HepG2 (cell line): ENCODE measurements around the gene TH. TPM values are rescaled to one million over a fixed set of nuclear protein-coding genes. Genes with fewer than 3 reads are reported as not detected.

Source experiments
- DMTF1 ChIP-seq: sonication (generic); formaldehyde crosslinking; IDR thresholded peaks from 2 replicates; pipeline ENCODE4 v1.4.0; 2020; ENCODE audit warnings: mild to moderate bottlenecking, missing genetic modification reagents
- DR1 ChIP-seq: sonication (generic); formaldehyde crosslinking; IDR thresholded peaks from 2 replicates; pipeline ENCODE4 v1.8.0; 2021; ENCODE audit warnings: mild to moderate bottlenecking, missing genetic modification reagents, inconsistent platforms
- HBP1 ChIP-seq: IDR thresholded peaks from 2 replicates; pipeline ENCODE4 v1.6.1; 2016; ENCODE audit warnings: low read depth, control low read depth
- MTA3 ChIP-seq: sonication (generic); formaldehyde crosslinking; IDR thresholded peaks from 2 replicates; pipeline ENCODE4 v1.4.0; 2020; ENCODE audit warnings: missing genetic modification reagents
- PHF20 ChIP-seq: sonication (generic); formaldehyde crosslinking; IDR thresholded peaks from 2 replicates; pipeline ENCODE4 v1.5.0; 2020; ENCODE audit warnings: mild to moderate bottlenecking, missing genetic modification reagents
- SMARCE1 ChIP-seq: fragments of 450-650 bp; IDR thresholded peaks from 2 replicates; pipeline ENCODE4 v1.6.1; 2017; ENCODE audit warnings: borderline replicate concordance
- ZBED4 ChIP-seq: sonication (generic); formaldehyde crosslinking; IDR thresholded peaks from 2 replicates; pipeline ENCODE4 v1.4.0; 2020; ENCODE audit warnings: missing genetic modification reagents, borderline replicate concordance
- ZBTB7B ChIP-seq: sonication (generic); formaldehyde crosslinking; IDR thresholded peaks from 2 replicates; pipeline ENCODE4 v1.4.0; 2020; ENCODE audit warnings: missing genetic modification reagents
- ZC3H4 ChIP-seq: sonication (generic); formaldehyde crosslinking; IDR thresholded peaks from 2 replicates; pipeline ENCODE4 v1.4.0; 2020; ENCODE audit warnings: missing genetic modification reagents, borderline replicate concordance
- ZFP36L1 ChIP-seq: sonication (generic); formaldehyde crosslinking; IDR thresholded peaks from 2 replicates; pipeline ENCODE4 v1.8.0; 2022; ENCODE audit warnings: mild to moderate bottlenecking, missing genetic modification reagents, moderate library complexity
- ZMYM4 ChIP-seq: sonication (generic); formaldehyde crosslinking; IDR thresholded peaks from 2 replicates; pipeline ENCODE4 v1.8.1; 2023; ENCODE audit warnings: mild to moderate bottlenecking, missing genetic modification reagents
- ZNF510 ChIP-seq: sonication (generic); formaldehyde crosslinking; IDR thresholded peaks from 2 replicates; pipeline ENCODE4 v1.4.0; 2020; ENCODE audit warnings: low read depth, mild to moderate bottlenecking, missing genetic modification reagents
- ZNF546 ChIP-seq: sonication (generic); formaldehyde crosslinking; conservative IDR thresholded peaks from 2 replicates; pipeline ENCODE4 v1.8.1; 2023; ENCODE audit warnings: mild to moderate bottlenecking, missing genetic modification reagents
- ZNF646 ChIP-seq: sonication (generic); formaldehyde crosslinking; IDR thresholded peaks from 2 replicates; pipeline ENCODE4 v1.9.0; 2021; ENCODE audit warnings: mild to moderate bottlenecking, missing genetic modification reagents
- polyA plus RNA-seq, 8 experiments: library from polyadenylated mRNA; depleted of rRNA in 3 of 8; stranded (reverse) in 7 of 8; unstranded in 1 of 8; fragments of >200 nt; fragmentation: Illumina TruSeq in 4 of 8; extraction: Trizol in 4 of 8; gene quantifications; 2 replicates each; pipeline versions ENCODE4 v1.2.1 to v1.2.3, GENCODE V29; 2011 to 2016; ENCODE audit warnings: low read depth in 4 of 8, missing spikeins in 1 of 8, mixed read lengths in 1 of 8; ENCODE audit not compliant: insufficient read depth in 1 of 8
- total RNA-seq, 5 experiments: library from RNA; depleted of rRNA; stranded (reverse); fragments of >200 nt; fragmentation: Illumina TruSeq; extraction: Trizol; gene quantifications; 2 replicates each; pipeline ENCODE4 v1.2.3, GENCODE V29; 2016; ENCODE audit warnings: low read depth in 1 of 5

The TH gene
- total and polyA plus RNA-seq, 2 of the 13 experiments (the other 11 are each of a cell fraction or from before 2014, with no cell fraction given): 0.36 TPM; not detected in 1

GRCh38 chr11:2131371-2132236, 40.0 kb downstream of the TH start (continued):
- TF ChIP-seq ZNF646 (CRISPR knock-in tag) (peak; percentile 98), DMTF1 (CRISPR knock-in tag) (no peak), ZC3H4 (no peak), ZNF510 (CRISPR knock-in tag) (no peak), HBP1 (0 out of 2 replicates have a peak, but pooled peaks have one; percentile 19), MTA3 (CRISPR knock-in tag) (no peak), ZMYM4 (CRISPR knock-in tag) (no peak), SMARCE1 (no peak), ZBTB7B (no peak), ZBED4 (no peak), ZNF546 (CRISPR knock-in tag) (no peak; the same call in 1 of the 2 replicates), DR1 (no peak; the same call in 1 of the 2 replicates), PHF20 (CRISPR knock-in tag) (no peak), ZFP36L1 (CRISPR knock-in tag) (peak; percentile 88)
